NOMO-1 treated with dmso at 0.1 percent for 144 hours (cell line): ENCODE data around the gene VPS4A.
"Not testable (repeated sequence)": the region's sequence is repeated elsewhere in the genome, so short reads cannot be mapped to it uniquely, and the experiment has no call there.

ENCODE experiments used
- DNase-seq: peaks from one replicate; lab custom pipeline; 2025; ENCODE audit not compliant: unreplicated experiment; lab: John Stamatoyannopoulos, UW

Gene VPS4A

GRCh38 chr16:69310653-69311532, at the start of gene VPS4A:
Gene VPS4A, plus strand, starts transcription at chr16:69311350. Its CDS starts 162 bp downstream, at chr16:69311512.
- DNase-seq: peak; percentile 98

- DNase-seq: no peak
These were observed 44.7 kb upstream of the VPS4A start for GRCh38 chr16:69266334-69267063.

GRCh38 chr16:69267633-69268032, 43.5 kb upstream of the VPS4A start:
- no peak for DNase-seq

- peak; percentile 7 for DNase-seq
These were observed 40.8 kb upstream of the VPS4A start for GRCh38 chr16:69270395-69270794.

- DNase-seq: no peak
These were observed 40.3 kb upstream of the VPS4A start for GRCh38 chr16:69270831-69271230.

GRCh38 chr16:69273009-69273408, 38.1 kb upstream of the VPS4A start:
- DNase-seq: no peak

- no peak for DNase-seq
These were observed 36.4 kb upstream of the VPS4A start for GRCh38 chr16:69274699-69275235.

- DNase-seq: no peak
These were observed 34.7 kb upstream of the VPS4A start for GRCh38 chr16:69276148-69277115.

- DNase-seq: no peak
These were observed 33.7 kb upstream of the VPS4A start for GRCh38 chr16:69277413-69277812.

GRCh38 chr16:69283851-69284250, 27.3 kb upstream of the VPS4A start:
- DNase-seq: no peak

GRCh38 chr16:69285240-69285639, 25.9 kb upstream of the VPS4A start:
- no peak for DNase-seq

- no peak for DNase-seq
These were observed 24.0 kb upstream of the VPS4A start for GRCh38 chr16:69286941-69287713.

GRCh38 chr16:69291657-69292056, 19.5 kb upstream of the VPS4A start:
- not testable (repeated sequence) for DNase-seq

GRCh38 chr16:69293401-69293800, 17.7 kb upstream of the VPS4A start:
- no peak for DNase-seq

GRCh38 chr16:69294051-69294450, 17.1 kb upstream of the VPS4A start:
- no peak for DNase-seq

- not testable (repeated sequence) for DNase-seq
These were observed 14.4 kb upstream of the VPS4A start for GRCh38 chr16:69296771-69297170.

- DNase-seq: no peak
These were observed 12.9 kb upstream of the VPS4A start for GRCh38 chr16:69298261-69298660.

- no peak for DNase-seq
These were observed 10.0 kb upstream of the VPS4A start for GRCh38 chr16:69301187-69301586.

GRCh38 chr16:69301861-69302260, 9.3 kb upstream of the VPS4A start:
- no peak for DNase-seq

GRCh38 chr16:69302301-69302700, 8.8 kb upstream of the VPS4A start:
- DNase-seq: no peak
